IMR-90 (cell line): Measurements from ENCODE around the gene DOCK9. TPM values are rescaled to one million over a fixed set of nuclear protein-coding genes. Genes with fewer than 3 reads are reported as not detected.

Experiments
- ATAC-seq: fragments of 200-7000 bp; cut with Tn5 transposase; 2 replicates; pipeline ENCODE4 v1.9.1; 2020; ENCODE audit warnings: low read depth, mild to moderate bottlenecking, moderate library complexity
- BruUV-seq: library from RNA; stranded (reverse); fragments of 400-500 nt; replicated peaks from 2 replicates; lab custom pipeline; 2021; lab: Mats Ljungman, UMichigan
- CTCF ChIA-PET: fragments of 300-600 bp; formaldehyde crosslinking; extraction: SDS; loops from one replicate; lab custom pipeline; 2021; ENCODE audit warnings: antibody characterized with exemption; lab: Yijun Ruan, JAX
- POLR2A ChIA-PET: fragments of 300-600 bp; sonication (Branson Sonifier 250); formaldehyde crosslinking; loops from one replicate; lab custom pipeline; 2022; ENCODE audit warnings: antibody characterized with exemption; ENCODE audit not compliant: unreplicated experiment; lab: Charles Lee
- DNase-seq: peaks from one replicate; pipeline ENCODE4 v3.0.0; 2013
- H2AFZ ChIP-seq: replicated peaks from 2 replicates; pipeline ENCODE3; 2013; ENCODE audit warnings: low read length, mild to moderate bottlenecking; ENCODE audit not compliant: poor library complexity
- H2AK5ac ChIP-seq: 2 replicates; pipeline ENCODE4 v1.6.1; 2013; ENCODE audit warnings: low read depth, low read length, inconsistent platforms
- H2AK9ac ChIP-seq: replicated peaks from 2 replicates; pipeline ENCODE3; 2013; ENCODE audit warnings: mild to moderate bottlenecking, low read depth, low read length, moderate library complexity; ENCODE audit not compliant: poor library complexity
- H2BK120ac ChIP-seq: 2 replicates; pipeline ENCODE4 v1.6.1; 2013; ENCODE audit warnings: low read depth, low read length, inconsistent platforms
- H2BK15ac ChIP-seq: 3 replicates; pipeline ENCODE4 v1.6.1; 2013; ENCODE audit warnings: low read depth, low read length, inconsistent platforms
- H2BK20ac ChIP-seq: 2 replicates; pipeline ENCODE4 v1.6.1; 2013; ENCODE audit warnings: low read depth, mild to moderate bottlenecking, inconsistent platforms, low read length, moderate library complexity
- H2BK5ac ChIP-seq: 2 replicates; pipeline ENCODE4 v1.6.1; 2013; ENCODE audit warnings: mild to moderate bottlenecking, low read depth, low read length, inconsistent platforms; ENCODE audit not compliant: poor library complexity, severe bottlenecking
- H3K14ac ChIP-seq: replicated peaks from 2 replicates; pipeline ENCODE4 v1.6.1; 2013; ENCODE audit warnings: low read depth, low read length, inconsistent platforms
- H3K18ac ChIP-seq: 2 replicates; pipeline ENCODE4 v1.6.1; 2013; ENCODE audit warnings: low read depth, low read length, control low read depth
- H3K23ac ChIP-seq: 2 replicates; pipeline ENCODE4 v1.6.1; 2013; ENCODE audit warnings: low read depth, low read length, inconsistent platforms
- H3K27ac ChIP-seq: 2 replicates; pipeline ENCODE4 v1.5.1; 2013; ENCODE audit warnings: mild to moderate bottlenecking, control low read depth, low read length; ENCODE audit not compliant: insufficient read depth
- H3K27me3 ChIP-seq: 2 replicates; pipeline ENCODE4 v1.6.1; 2013; ENCODE audit warnings: low read length; ENCODE audit not compliant: control insufficient read depth, insufficient read depth
- H3K36me3 ChIP-seq: 2 replicates; pipeline ENCODE4 v1.6.1; 2013; ENCODE audit warnings: low read length, mixed read lengths; ENCODE audit not compliant: control insufficient read depth, insufficient read depth
- H3K4ac ChIP-seq: 2 replicates; pipeline ENCODE4 v1.6.1; 2013; ENCODE audit warnings: low read depth, low read length, inconsistent platforms
- H3K4me1 ChIP-seq: 2 replicates; pipeline ENCODE4 v1.6.1; 2013; ENCODE audit warnings: low read length, mixed read lengths; ENCODE audit not compliant: control insufficient read depth, insufficient read depth
- H3K4me2 ChIP-seq: 2 replicates; pipeline ENCODE4 v1.6.1; 2013; ENCODE audit warnings: low read depth, mild to moderate bottlenecking, control low read depth, low read length, moderate library complexity
- H3K4me3 ChIP-seq: 2 replicates; pipeline ENCODE4 v1.5.1; 2013; ENCODE audit warnings: low read depth, mild to moderate bottlenecking, control low read depth, low read length, moderate library complexity; ENCODE audit not compliant: insufficient read depth
- H3K56ac ChIP-seq: 2 replicates; pipeline ENCODE4 v1.6.1; 2013; ENCODE audit warnings: low read length, inconsistent platforms; ENCODE audit not compliant: insufficient read depth; ENCODE audit errors: extremely low read depth
- H3K79me1 ChIP-seq, 2 experiments: 2 replicates each; pipeline ENCODE4 v1.6.1; 2013; ENCODE audit warnings: low read length in 2 of 2, inconsistent platforms in 1 of 2, low read depth in 1 of 2
- H3K9ac ChIP-seq: 2 replicates; pipeline ENCODE4 v1.6.1; 2013; ENCODE audit warnings: low read depth, low read length, control low read depth
- H3K9me1 ChIP-seq: 2 replicates; pipeline ENCODE4 v1.6.1; 2013; ENCODE audit warnings: low read length, inconsistent platforms; ENCODE audit not compliant: insufficient read depth
- H3K9me3 ChIP-seq: 2 replicates; pipeline ENCODE4 v1.6.1; 2013; ENCODE audit warnings: low read length; ENCODE audit not compliant: control insufficient read depth, insufficient read depth
- H4K20me1 ChIP-seq: 2 replicates; pipeline ENCODE4 v1.6.1; 2013; ENCODE audit warnings: low read length, inconsistent platforms; ENCODE audit not compliant: insufficient read depth
- H4K5ac ChIP-seq: 2 replicates; pipeline ENCODE4 v1.6.1; 2013; ENCODE audit warnings: mild to moderate bottlenecking, low read depth, low read length, control low read depth
- H4K8ac ChIP-seq, 2 experiments: 2 replicates each; pipeline ENCODE4 v1.6.1; 2013; ENCODE audit warnings: low read depth in 2 of 2, low read length in 2 of 2, control low read depth in 1 of 2, inconsistent platforms in 1 of 2
- H4K91ac ChIP-seq: 2 replicates; pipeline ENCODE4 v1.6.1; 2013; ENCODE audit warnings: low read depth, low read length, inconsistent platforms; ENCODE audit not compliant: insufficient read depth
- BHLHE40 ChIP-seq: fragments of 150-350 bp; IDR thresholded peaks from 2 replicates; pipeline ENCODE4 v1.6.1; 2016; ENCODE audit warnings: mild to moderate bottlenecking, low read depth, low read length
- CEBPB ChIP-seq: IDR thresholded peaks from 2 replicates; pipeline ENCODE4 v1.6.1; 2012; ENCODE audit warnings: low read depth, low read length, improper control_type of control experiment
- CHD1 ChIP-seq: IDR thresholded peaks from 2 replicates; pipeline ENCODE4 v1.6.1; 2012; ENCODE audit warnings: low read depth, low read length, improper control_type of control experiment
- CTCF ChIP-seq: conservative IDR thresholded peaks from 2 replicates; pipeline ENCODE4 v1.5.1; 2012; ENCODE audit warnings: mild to moderate bottlenecking, low read depth, low read length, improper control_type of control experiment
- FOS ChIP-seq: fragments of 150-350 bp; IDR thresholded peaks from 2 replicates; pipeline ENCODE4 v1.6.1; 2016; ENCODE audit warnings: low read depth, low read length
- MAFK ChIP-seq: IDR thresholded peaks from 2 replicates; pipeline ENCODE4 v1.6.1; 2012; ENCODE audit warnings: low read depth, low read length, improper control_type of control experiment
- MAZ ChIP-seq: IDR thresholded peaks from 2 replicates; pipeline ENCODE4 v1.6.1; 2012; ENCODE audit warnings: low read depth, mild to moderate bottlenecking, low read length, improper control_type of control experiment, moderate library complexity, borderline replicate concordance
- MXI1 ChIP-seq: IDR thresholded peaks from 2 replicates; pipeline ENCODE4 v1.6.1; 2012; ENCODE audit warnings: low read depth, mild to moderate bottlenecking, low read length, moderate library complexity, borderline replicate concordance
- NFE2L2 ChIP-seq: fragments of 150-350 bp; IDR thresholded peaks from 2 replicates; pipeline ENCODE4 v1.6.1; 2016; ENCODE audit warnings: low read depth, mild to moderate bottlenecking, low read length
- POLR2A ChIP-seq: IDR thresholded peaks from 2 replicates; pipeline ENCODE4 v1.6.1; 2012; ENCODE audit warnings: mild to moderate bottlenecking, low read depth, low read length
- RAD21 ChIP-seq: IDR thresholded peaks from 2 replicates; pipeline ENCODE4 v1.6.1; 2012; ENCODE audit warnings: low read length, improper control_type of control experiment
- RCOR1 ChIP-seq: IDR thresholded peaks from 2 replicates; pipeline ENCODE4 v1.6.1; 2012; ENCODE audit warnings: mild to moderate bottlenecking, low read length, improper control_type of control experiment; ENCODE audit not compliant: insufficient replicate concordance
- RFX5 ChIP-seq: IDR thresholded peaks from 2 replicates; pipeline ENCODE4 v1.8.0; 2012; ENCODE audit warnings: low read depth, mild to moderate bottlenecking, low read length, moderate library complexity
- SMC3 ChIP-seq: fragments of 150-350 bp; IDR thresholded peaks from 2 replicates; pipeline ENCODE4 v1.6.1; 2016; ENCODE audit warnings: low read depth, mild to moderate bottlenecking, antibody characterized with exemption, low read length, moderate library complexity
- USF2 ChIP-seq: fragments of 150-350 bp; IDR thresholded peaks from 2 replicates; pipeline ENCODE4 v1.6.1; 2017; ENCODE audit warnings: mild to moderate bottlenecking, antibody characterized with exemption, low read length, low read depth
- WGBS, 2 experiments: methylation state at CpG; one replicate each; pipeline versions ENCODE4 v1.1.5 to v1.1.7; 2013; ENCODE audit warnings: missing lambda C conversion rate in 2 of 2; ENCODE audit not compliant: insufficient read length in 1 of 2; ENCODE audit errors: extremely low coverage in 2 of 2; 5-methylcytosine and 5-hydroxymethylcytosine counted together
- dilution Hi-C: fragments of 300-500 bp; cut with HindIII; formaldehyde crosslinking; loops from one replicate; pipeline ENCODE4 v1.14.3; 2018; ENCODE audit warnings: low sequenced_read_pairs; ENCODE audit not compliant: unreplicated experiment
- in situ Hi-C: fragments of 300-500 bp; cut with MboI; formaldehyde crosslinking; loops from 3 replicates; pipeline ENCODE4 v1.14.3; 2019; ENCODE audit warnings: low sequenced_read_pairs, inconsistent platforms, mixed read lengths
- intact Hi-C: fragments of 100-400 bp; cut with micrococcal nuclease; formaldehyde crosslinking; loops from 2 replicates; pipeline ENCODE4 v1.10.0; 2022
- polyA plus RNA-seq, 3 experiments: library from polyadenylated mRNA; depleted of rRNA; stranded (reverse); fragments of >200 nt; gene quantifications; 2 replicates each; pipeline ENCODE4 v1.2.3, GENCODE V29; 2012; ENCODE audit warnings: low replicate concordance in 1 of 3
- total RNA-seq: library from RNA; depleted of rRNA; stranded (reverse); fragments of >200 nt; gene quantifications from 2 replicates; pipeline ENCODE4 v1.2.3, GENCODE V29; 2012
- TF ChIP-seq, protein P1 (sequence below): fragments of 150-350 bp; IDR thresholded peaks from 2 replicates; pipeline ENCODE4 v1.6.1; 2016; ENCODE audit warnings: low read depth, mild to moderate bottlenecking, low read length, moderate library complexity, borderline replicate concordance

Gene DOCK9
- total and polyA plus RNA-seq, 2 of the 4 experiments (the other 2 are of a cell fraction) = 4.8 to 7.2 TPM

DNA sequence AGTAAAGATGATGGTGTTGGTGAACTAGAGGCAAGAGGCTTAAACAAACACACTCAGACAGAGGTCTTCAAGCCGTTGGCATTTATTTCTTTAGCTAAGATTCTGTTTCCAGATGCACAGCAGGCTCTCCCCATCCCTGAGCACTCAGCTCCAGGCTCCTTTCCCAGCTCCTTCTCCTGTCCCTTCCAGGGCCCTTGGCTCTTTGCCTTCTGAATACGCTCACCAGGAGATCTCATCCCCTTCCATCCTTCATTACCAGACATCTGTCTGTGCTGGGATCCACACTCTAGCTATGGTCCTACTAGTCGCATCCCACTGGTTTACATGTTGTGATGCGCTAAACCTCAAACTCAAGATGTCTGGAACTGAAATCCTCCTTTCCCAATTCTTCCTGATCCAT, 25.3 kb upstream of the DOCK9 start:
- Histone ChIP-seq H4K20me1 (no peaks in the 10 kb centered on the region), H4K8ac (no peak overlapping the region), H3K36me3 (no peaks in the 10 kb centered on the region), H2AFZ (no peak overlapping the region), H3K18ac (no peak overlapping the region), H2AK5ac (no peak overlapping the region), H3K4me3 (no peak overlapping the region), H3K4me1 (no peaks in the 10 kb centered on the region), H3K4ac (no peak overlapping the region), H2BK15ac (no peak overlapping the region), H3K27me3 (peaks cover 9% of the 10 kb centered on the region; the same call in 1 of the 2 replicates), H2BK120ac (no peak overlapping the region), H3K9me3 (no peaks in the 10 kb centered on the region), H3K4me2 (no peak overlapping the region), H3K56ac (no peak overlapping the region), H3K9me1 (peaks cover 9% of the 10 kb centered on the region; the same call in 1 of the 2 replicates), H2BK20ac (no peak overlapping the region), H3K14ac (no peak overlapping the region), H2BK5ac (no peak overlapping the region), H3K23ac (no peak overlapping the region), H2AK9ac (no peak overlapping the region), H3K9ac (no peak overlapping the region), H4K91ac (no peak overlapping the region), H3K27ac (no peak overlapping the region), H4K5ac (no peak overlapping the region), H3K79me1 (peaks cover 0 to 7% of the 10 kb centered on the region in 2 experiments; a peak in 1 of 4 replicates)
- ChIA-PET POLR2A (no interaction called here), CTCF (no interaction called here)
- WGBS, 2 experiments = 64% methylated on average over 4 of the region's 4 CpGs; no CpG with 5 or more reads in 1 of the 2 experiments
- no peak for ATAC-seq
- TF ChIP-seq SMC3 (no peak), NFE2L2 (no peak), CHD1 (no peak), USF2 (no peak), MAZ (no peak), MAFK (no peak), RCOR1 (no peak), FOS (no peak), CEBPB (no peak), MXI1 (no peak), BHLHE40 (no peak), CTCF (no peak), RAD21 (no peak), RFX5 (no peak), POLR2A (no peak)
- TF ChIP-seq, protein P1, sequence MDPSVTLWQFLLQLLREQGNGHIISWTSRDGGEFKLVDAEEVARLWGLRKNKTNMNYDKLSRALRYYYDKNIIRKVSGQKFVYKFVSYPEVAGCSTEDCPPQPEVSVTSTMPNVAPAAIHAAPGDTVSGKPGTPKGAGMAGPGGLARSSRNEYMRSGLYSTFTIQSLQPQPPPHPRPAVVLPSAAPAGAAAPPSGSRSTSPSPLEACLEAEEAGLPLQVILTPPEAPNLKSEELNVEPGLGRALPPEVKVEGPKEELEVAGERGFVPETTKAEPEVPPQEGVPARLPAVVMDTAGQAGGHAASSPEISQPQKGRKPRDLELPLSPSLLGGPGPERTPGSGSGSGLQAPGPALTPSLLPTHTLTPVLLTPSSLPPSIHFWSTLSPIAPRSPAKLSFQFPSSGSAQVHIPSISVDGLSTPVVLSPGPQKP = no peak
- in situ Hi-C loops (no loop called here), dilution Hi-C loops (no loop called here), intact Hi-C loops (no loop called here)
- no peak for DNase-seq
- no TSS peak for BruUV-seq
